Activated CD4-positive, CD25-positive, alpha-beta regulatory T cell treated with anti-CD3 and anti-CD28 coated beads, Interleukin-2, amount 50 U/mL, for 16 hours (primary cell): ENCODE measurements around the gene PTPRM.

Source experiments
- DNase-seq: peaks from one replicate; pipeline ENCODE4 v3.0.0-alpha.2; 2020; ENCODE audit warnings: low read depth, low spot score

Gene PTPRM

DNA sequence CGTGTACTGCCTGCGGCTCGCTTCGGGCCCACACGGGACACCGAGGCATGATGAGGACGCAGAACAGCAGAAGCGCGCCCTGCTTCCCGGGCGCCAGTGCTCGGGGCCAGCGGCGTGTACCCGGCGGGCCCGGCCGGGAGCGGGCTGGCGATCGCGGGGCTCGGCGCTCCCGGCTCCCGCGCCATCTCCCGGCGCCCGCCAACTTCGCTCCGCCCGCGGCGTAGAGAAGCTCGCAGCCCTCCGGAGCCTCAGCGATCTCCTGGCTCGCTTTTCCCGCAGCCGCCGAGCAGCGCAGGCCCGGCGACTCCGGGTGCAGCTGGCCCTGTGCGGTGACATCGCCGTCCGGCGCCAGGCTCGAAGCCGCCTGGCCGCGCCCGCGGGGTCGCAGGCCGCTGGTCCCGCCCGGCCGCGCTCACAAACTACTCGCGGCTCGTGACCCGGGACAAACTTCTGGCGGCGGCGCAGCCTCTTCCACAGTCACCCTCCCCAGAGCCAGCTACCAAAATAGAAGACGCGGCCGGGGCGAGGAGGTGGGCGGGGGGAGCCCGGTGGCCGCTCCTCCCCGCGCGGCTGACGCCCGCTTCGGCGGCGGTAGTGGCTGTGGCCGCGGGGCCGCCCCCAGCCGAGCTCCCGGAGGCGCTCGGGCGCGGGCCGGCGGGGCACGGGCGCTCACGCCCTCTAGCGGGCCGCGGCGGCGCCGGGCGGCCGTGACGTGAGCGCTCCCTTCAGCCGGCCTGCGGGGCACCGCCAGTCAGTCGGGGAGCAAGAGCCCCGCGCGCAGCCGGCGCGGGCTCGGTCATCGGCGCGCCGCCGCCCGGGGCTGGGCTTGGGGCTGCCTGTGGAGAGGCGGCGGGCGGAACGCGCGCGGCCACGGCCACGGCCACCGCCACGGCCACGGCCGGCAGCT, at the start of gene PTPRM:
TSS of gene PTPRM (plus strand) at position 750 of the 907 bp plus-strand sequence. CDS start 503 bp downstream, outside the sequence.
- no peak for DNase-seq

GRCh38 chr18:7517852-7518251, 49.3 kb upstream of the PTPRM start:
- DNase-seq = no peak

- DNase-seq = no peak
These were observed 46.8 kb upstream of the PTPRM start for GRCh38 chr18:7520200-7520785.

DNA sequence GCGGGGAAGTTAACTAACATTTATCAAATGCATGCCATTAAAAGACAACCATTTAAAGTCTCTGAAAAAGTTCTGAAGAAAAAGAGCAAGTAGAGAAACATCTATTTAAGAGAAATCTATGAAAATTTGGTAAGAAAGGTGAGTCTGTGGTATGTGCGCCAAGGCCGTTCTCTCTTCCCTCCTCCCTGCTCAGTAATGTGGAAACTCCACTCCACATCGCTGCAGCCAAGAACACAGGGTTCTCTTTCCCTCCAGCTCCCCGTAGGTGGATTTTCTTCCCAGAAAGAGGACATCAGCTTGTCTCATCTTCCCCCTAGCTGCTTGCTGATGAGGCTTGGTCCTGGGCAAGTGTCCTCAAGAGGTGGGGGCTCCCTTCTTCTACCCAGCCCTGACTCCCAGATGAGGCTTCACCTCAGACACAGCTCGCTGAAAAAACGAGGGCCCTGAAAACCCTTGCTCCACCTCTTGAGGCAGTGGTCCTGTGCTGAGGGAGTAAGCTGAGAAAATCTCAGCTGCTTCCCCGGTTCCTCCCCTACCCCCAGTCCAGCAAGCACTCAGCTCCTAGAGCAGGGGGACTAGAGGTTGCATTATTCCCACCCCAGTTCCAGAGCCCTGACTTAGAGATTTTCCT, 45.8 kb upstream of the PTPRM start:
- DNase-seq = no peak

GRCh38 chr18:7523772-7524171, 43.3 kb upstream of the PTPRM start:
- no peak for DNase-seq

GRCh38 chr18:7524786-7525185, 42.3 kb upstream of the PTPRM start:
- no peak for DNase-seq

DNA sequence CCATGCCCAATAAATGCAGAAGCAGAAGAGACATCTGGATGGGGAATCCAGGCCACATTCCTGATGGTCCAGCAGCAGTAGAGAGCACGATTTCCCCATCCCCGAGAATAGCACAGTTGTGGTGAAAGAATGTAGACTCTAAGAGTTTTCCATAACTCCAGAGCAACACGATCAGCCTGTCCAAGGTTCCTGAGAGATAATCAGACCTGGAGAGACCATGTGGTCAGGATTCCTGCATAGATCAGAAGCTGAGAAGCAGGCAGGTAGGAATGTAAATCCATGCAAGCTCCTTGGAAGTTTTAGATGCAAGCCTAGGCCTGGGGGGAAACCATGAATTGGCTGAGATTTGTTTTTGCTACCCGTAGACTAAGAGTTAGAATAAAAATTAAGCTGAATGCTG, 34.2 kb upstream of the PTPRM start:
- no peak for DNase-seq

DNA sequence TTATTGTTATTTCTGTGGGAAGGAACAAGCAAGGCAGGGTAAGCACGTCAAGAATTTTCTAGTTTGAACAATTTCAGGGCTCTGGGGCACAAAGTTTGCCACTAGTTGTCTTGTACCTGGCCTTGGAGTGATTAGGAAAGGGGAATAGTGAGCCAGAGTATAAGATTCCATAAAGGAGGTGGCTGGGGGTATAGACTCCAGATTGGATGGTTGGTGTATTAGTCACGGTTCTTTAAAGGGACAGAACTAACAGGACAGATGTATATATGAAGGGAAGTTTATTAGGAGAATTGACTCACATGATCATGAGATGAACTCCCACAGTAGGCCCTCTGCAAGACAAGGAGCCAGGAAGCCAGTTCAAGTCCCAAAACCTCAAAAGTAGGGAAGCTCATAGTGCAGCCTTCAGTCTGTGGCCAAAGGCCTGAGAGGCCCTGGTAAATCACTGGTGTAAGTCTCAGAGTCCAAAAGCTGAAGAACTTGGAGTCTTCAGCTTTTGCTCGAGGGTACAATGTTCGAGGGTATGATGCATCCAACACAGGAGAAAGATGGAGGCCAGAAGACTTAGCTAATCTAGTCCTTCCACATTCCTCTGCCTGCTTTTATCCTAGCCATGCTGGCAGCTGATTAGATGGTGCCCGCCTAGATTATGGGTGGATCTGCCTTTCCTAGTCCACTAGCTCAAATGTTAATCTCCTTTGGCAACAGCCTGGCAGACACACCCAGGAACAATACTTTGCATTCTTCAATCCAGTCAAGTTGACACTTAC, 31.5 kb upstream of the PTPRM start:
- DNase-seq = no peak

GRCh38 chr18:7537145-7537544, 30.0 kb upstream of the PTPRM start:
- no peak for DNase-seq

- DNase-seq = no peak
These were observed 25.3 kb upstream of the PTPRM start for GRCh38 chr18:7541835-7542234.

GRCh38 chr18:7544686-7545085, 22.4 kb upstream of the PTPRM start:
- no peak for DNase-seq

- no peak for DNase-seq
These were observed 21.4 kb upstream of the PTPRM start for GRCh38 chr18:7545734-7546133.

DNA sequence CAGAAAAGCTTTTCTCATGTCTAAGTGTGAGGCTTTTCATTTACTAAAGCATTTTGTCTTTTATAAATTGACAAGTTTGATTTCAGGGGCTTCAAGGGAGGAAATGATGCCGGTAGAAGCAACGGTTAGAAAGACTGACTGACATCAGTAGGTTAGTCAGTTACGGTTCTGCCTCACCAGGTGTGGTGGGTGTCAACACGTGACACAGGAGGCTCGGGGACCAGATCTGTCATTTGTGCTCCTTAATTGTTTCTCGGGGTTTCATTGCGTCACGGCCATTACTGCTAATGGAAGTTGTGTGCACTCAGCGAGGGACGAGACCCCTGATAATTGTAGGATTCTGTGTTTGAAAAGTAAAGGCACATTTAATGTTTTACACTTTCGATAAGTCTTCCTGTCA, 18.9 kb upstream of the PTPRM start:
- no peak for DNase-seq

DNA sequence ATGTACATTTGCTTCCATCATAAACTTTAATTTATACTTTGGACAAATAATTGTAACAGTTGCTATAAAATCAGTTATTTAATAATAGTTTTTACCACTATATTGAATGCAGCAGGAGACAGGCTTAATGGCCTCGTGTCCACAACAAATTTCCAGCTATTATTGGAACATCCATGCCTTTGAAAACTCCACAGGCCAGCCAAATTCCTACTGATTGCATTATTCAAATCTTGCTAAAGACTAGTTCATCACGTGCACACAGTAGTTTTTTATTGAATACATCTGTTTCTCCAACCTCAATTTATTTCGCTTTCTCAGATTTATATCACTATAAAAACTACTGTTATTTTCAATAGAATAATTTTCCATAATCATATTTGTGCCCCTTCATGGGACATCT, 18.4 kb upstream of the PTPRM start:
- no peak for DNase-seq

DNA sequence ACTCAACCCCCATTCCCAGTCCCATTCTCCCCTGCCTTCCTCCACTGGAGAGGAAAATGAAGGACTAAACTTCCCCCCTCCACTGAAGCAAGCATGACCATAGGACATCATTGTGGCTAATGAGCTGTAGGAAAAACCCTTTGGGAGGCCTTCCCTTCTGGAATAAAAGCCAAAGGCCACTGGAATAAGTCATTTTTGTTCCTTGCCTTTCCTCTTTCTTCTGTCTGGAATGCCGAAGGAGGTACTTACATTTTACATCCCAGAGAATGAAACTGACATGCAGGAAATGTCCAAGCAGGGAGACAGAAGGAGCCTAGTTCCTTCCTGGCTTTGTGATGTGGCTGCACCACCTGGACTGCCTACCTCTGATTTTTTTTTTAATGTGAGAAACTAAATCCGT, 9.1 kb upstream of the PTPRM start:
- DNase-seq = no peak

DNA sequence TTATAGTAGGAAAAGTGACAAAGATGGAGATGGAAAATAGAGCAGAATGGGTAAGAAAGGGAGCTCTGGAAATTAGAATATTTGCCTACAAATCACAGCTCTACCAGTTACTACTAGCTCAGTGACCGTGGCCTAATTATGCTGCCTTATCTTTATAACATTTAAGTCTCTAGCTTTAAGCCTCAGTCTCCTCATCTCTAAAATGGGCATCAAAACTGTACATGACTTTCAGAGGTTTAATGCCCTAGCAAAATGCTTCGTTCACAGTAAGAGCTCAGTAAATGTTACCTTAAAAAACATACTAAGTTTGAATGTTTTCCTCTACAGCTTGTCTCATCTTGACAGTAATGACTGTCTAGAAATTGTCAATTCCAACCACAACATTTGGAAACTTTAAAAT, 8.3 kb upstream of the PTPRM start:
- DNase-seq = no peak

DNA sequence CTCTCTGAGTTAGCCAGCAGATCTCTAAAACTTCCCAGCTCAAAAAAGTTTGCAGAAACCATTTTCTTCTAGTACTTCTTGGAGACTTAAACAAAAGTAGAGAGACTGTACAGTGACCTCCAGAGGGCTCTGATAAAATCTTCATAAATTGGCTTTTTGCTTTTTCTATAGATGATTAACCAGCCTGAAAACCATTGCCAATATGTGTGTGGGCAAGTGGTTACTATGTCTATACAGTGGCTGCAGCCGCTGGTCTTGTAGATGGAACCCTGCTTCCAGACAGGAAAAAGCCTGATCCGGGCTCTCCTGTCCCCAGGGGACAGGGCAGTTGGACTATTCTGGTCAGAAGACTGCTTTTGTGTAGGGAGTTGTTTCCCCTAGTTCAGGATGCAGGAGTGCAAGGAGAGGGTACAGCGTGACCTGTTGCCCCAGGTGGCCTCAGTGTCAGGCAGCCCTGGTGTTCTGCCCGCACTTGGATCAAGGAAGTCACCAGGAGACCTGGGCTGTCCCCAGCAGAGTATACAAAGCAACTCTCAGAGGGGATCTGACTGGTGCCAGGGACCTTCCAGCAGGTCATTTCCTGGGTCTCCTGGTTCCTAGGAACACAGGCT, 7.3 kb upstream of the PTPRM start:
- DNase-seq = no peak

GRCh38 chr18:7561909-7562460, 5.1 kb upstream of the PTPRM start:
- DNase-seq = no peak

GRCh38 chr18:7562491-7562890, 4.6 kb upstream of the PTPRM start:
- no peak for DNase-seq

GRCh38 chr18:7565677-7566076, 1.4 kb upstream of the PTPRM start:
- no peak for DNase-seq

DNA sequence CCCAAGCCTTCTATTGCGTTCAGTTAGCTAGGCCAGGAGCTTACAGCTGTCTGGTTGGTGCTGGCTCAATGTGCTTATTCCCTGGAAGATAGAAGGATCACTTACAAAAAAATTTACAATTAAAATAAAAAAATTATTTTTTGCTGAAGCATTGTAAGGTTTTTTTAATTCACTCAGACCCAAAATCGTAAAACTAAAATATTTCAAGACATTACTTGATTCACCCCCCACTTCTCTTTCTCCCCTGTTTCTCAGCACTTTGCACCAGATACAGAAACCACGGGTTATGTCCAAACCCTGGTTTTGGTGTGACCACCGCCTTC, 911 bp upstream of the PTPRM start:
- DNase-seq = no peak
